GM21717 (cell line): Measurements from ENCODE around the gene S100A16.
"Not testable (repeated sequence)": the region's sequence is repeated elsewhere in the genome, so short reads cannot be mapped to it uniquely, and the experiment has no call there.

Experiments used
- ATAC-seq: cut with Tn5 transposase; IDR thresholded peaks from one replicate; pipeline ENCODE4 v1.9.1; 2021; ENCODE audit warnings: mild to moderate bottlenecking, moderate library complexity; ENCODE audit not compliant: unreplicated experiment

S100A16 gene

DNA sequence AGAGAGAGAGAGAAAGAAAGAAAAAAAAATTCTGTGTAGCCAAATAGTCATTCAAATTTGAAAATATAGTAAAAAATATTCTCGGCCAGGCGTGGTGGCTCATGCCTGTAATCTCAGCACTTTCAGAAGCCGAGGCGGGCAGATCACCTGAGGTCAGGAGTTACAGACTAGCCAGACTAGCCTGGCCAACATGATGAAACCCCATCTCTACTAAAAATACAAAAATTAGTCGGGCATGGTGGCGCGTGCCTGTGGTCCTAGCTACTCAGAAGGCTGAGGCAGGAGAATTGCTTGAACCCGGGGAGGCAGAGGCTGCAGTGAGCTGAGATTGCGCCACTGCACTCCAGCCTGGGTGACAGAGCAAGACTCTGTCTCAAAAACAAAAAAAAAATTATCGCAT, 24.9 kb downstream of the S100A16 start:
- not testable (repeated sequence) for ATAC-seq

DNA sequence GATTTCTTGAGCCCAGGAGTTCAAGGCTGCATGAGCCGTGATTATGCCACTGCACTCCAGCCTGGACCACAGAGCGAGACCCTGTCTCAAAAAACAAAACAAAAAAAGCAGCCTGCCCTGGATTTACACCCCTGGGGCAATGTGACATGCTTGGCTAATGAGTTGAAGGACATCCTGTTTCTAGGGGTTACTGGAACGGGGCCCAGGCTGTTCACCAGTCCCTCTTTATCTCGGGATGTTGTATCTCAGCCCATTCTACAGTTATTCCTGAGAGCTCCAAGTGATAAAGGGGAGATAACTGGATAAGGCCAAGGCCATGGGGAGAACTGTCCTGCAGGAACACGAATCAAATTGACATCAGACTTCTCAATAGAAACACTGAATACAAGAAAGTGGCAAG, 25.6 kb downstream of the S100A16 start:
- no peak for ATAC-seq

DNA sequence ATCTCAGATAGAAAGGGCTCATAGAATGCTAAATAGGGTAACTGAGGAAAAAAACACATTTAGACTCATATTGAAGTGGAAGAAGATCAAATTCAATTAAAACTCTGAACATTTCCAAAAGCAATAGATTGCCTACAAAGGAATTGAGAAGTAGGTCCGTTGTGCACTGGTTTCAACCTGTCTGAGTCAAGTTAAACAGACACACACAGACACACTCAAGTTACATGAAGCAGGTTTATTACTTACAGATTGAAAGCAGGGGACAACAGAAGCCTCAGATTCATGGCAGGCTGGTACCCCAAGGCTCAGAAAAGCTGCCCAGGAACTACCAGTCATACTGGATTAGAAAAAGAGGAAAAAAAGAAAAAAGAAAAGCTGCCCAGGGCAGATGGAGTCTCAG, 26.6 kb downstream of the S100A16 start:
- no peak for ATAC-seq

DNA sequence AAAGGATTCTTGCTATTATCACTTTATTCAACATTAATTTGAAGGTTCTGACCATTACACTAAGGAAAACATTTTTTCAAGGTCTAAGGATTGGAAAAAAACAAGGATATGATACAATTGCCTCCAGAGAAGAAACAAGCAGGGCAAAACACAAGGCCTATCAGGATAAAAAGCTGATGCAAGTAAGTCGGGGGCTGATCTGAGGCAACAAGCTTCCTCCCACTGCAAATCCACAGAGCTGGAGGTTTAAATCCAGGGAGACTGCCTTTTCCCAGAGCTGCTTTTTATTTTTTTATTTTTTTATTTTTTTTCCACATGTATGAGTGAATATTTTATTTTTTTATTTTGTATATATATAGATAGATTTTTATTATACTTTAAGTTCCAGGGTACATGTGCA, 27.9 kb downstream of the S100A16 start:
- ATAC-seq, result no peak

DNA sequence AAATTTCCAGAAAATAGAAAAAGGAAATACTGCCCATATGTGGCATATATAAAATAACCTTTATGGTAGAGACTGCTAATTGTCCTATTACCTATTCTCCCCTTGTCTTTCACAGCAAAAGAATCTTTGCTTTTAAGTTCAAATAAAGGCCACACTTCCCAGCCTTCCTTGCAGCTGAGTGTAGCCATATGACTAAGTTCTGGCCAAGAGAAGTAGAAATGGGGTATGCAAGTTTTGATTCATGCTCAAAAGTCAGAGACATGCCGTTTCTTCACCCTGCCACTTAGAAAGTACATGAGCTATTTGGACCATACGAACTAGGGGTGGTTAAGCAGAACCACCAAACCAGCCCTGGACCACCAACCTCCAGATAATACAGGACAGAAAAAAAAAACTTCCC, 29.0 kb downstream of the S100A16 start:
- ATAC-seq, result no peak

DNA sequence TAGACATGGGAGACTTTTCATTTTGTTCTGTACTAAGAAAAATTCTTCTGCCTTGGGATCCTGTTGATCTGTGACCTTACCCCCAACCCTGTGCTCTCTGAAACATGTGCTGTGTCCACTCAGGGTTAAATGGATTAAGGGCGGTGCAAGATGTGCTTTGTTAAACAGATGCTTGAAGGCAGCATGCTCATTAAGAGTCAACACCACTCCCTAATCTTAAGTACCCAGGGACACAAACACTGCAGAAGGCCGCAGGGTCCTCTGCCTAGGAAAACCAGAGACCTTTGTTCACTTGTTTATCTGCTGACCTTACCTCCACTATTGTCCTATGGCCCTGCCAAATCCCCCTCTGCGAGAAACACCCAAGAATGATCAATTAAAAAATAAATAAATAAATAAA, 29.4 kb downstream of the S100A16 start:
- ATAC-seq, result not testable (repeated sequence)

DNA sequence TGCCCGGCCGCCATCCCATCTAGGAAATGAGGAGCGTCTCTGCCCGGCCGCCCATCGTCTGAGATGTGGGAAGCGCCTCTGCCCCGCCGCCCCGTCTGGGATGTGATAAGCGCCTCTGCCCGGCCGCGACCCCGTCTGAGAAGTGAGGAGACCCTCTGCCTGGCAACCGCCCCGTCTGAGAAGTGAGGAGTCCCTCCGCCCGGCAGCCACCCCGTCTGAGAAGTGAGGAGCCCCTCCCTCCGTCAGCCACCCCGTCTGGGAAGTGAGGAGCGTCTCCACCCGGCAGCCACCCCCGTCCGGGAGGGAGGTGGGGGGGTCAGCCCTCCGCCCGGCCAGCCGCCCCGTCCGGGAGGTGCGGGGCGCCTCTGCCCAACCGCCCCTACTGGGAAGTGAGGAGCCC, 30.1 kb downstream of the S100A16 start:
- not testable (repeated sequence) for ATAC-seq

DNA sequence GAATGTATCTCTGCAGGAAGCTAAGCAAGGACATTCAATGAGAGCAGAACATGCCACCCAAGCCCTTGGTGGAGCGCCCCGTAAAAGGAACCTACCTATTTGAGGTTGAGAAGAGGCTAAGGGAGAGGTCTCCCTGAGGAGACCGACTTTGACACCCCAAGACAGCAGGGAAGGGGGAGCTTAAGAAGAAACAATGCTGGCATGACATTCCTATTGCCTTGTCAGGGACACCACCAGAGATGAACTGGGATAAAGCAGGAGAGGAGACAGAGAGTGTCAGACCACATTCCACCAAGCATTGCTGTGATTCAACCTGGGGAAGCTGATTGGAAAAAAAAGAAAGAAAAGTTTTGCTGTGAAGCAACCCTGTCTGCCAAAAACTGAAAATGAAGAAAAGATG, 34.0 kb downstream of the S100A16 start:
- no peak for ATAC-seq

DNA sequence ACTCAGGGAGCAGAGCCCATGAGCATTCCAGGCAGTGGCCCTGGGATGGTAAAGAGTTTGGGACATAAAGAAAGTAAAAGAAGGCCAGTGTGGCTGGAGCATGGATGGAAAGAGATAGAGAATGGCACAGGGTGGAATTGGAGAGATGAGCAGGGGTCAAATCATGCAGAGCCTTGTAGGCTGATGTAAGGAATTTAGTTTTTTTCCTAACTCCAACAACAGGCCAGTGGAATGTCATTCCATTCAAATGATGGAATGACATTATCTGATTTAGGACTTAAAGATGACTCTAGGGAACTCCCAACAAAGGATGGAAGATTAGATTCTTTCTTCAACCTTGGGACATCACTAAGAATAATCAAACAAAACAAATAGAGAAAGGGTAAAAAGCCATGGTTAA, 34.4 kb downstream of the S100A16 start:
- ATAC-seq, result no peak

DNA sequence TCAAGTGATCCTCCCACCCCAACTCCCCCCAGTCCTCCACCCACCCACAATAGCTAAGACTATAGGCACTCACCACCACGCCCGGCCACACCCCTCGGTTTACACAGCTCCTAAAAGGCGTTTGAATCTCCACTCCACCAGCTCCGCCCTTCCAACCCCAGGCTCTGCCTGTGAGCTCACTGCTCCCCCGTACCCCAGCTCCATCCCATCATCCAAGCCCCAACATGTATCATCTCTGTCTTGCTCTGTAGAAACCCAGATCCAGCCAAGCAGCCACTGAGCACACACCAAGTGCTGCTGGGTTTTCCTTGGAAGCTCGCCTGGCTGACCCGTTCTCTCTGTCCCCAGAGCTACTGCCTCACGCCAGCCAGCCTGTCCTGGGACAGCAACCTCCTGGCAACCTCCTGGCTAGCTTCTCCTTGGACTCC, 35.3 kb downstream of the S100A16 start:
- ATAC-seq, result no peak

DNA sequence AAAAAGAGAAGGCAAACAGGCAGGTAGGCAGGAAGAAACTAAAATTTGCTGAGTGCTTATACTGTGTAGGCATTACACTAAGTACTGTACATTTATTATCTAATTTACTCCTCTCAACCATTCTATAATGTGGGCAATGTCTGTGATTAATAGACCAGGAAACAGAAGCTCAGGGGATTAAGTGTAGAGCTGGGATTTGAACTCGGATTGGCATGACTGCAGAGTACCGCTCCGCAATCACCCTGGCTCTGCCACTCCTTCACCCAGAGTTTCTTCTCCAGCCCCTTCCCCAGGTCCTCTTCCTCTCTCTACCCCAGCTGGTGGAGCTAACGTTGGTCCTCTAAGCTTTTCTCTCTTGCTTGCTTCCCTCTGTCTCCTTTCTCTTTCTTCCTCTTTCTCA, 35.8 kb downstream of the S100A16 start:
- no peak for ATAC-seq

DNA sequence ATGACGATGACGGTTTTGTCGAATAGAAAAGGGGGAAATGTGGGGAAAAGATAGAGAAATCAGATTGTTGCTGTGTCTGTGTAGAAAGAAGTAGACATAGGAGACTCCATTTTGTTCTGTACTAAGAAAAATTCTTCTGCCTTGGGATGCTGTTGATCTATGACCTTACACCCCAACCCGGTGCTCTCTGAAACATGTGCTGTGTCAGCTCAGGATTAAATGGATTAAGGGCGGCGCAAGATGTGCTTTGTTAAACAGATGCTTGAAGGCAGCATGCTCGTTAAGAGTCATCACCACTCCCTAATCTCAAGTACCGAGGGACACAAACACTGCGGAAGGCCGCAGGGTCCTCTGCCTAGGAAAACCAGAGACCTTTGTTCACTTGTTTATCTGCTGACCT, 37.4 kb downstream of the S100A16 start:
- ATAC-seq, result not testable (repeated sequence)

DNA sequence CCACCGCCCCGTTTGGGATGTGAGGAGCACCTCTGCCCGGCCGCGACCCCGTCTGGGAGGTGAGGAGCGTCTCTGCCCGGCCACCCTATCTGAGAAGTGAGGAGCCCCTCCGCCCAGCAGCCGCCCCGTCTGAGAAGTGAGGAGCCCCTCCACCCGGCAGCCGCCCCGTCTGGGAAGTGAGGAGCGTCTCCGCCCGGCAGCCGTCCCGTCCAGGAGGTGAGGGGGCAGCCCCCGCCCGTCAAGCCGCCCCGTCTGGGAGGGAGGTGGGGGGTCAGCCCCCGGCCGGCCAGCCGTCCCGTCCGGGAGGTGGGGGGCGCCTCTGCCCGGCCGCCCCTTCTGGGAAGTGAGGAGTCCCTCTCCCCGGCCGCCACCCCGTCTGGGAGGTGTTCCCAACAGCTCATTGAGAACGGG, 37.9 kb downstream of the S100A16 start:
- ATAC-seq, result not testable (repeated sequence)

DNA sequence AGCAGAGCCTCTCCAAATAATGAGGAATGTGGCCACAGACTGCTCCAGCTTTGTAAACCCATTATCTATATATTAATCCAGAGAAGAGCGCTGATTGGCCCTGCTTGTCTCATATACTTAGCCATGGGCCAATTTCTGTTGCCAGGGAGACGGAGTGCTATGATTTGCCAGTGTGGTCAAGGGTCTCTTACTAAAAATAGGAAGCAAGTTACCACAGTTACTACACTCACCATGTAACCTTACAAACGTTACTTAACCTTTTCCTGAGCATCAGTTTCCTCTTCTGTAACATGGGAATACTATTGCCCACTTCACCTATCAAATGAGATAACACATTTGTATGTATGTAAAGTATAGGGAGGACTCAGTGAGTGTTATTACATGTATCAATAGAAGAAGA, 39.6 kb downstream of the S100A16 start:
- no peak for ATAC-seq

DNA sequence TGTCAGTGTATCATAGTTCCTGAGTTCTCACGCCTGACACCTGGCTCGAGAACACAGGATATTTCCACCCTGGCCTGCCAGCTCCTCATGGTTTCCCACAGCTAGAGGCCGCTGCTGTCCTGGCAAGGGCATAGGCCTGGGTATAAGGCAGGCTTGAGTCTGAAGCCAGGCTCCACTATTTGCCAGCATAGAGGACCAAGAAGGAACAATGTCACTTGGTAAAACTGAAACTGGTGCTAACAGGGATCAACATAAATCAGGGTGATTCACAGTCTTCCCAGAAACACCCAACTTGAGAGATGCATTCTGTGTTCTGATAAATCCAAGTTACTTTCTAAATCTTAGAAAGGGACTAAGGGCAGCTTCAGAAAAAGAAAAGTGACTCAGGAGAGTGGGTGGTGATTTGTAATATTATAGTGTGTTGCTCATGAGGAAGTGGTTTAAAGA, 40.3 kb downstream of the S100A16 start:
- peak; percentile 65 for ATAC-seq

DNA sequence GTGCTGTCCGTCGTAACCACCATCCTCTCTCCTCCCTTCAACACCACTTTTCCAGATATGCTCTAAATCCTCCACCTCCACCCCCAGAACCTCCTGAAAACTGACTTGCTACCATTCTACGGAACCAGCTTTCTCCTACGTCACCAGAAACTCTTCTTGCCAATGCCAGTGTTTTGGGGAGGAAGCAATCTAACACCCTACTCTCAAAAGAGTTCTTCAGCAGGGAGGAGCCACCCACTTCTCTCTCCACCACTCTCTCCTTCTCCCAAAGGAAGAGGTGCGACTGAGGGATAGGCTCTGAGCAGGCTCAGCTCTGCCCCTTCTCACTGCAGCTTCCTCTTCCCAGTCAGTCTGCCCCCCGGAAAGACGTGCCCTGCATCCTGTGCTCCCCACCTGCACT, 41.2 kb downstream of the S100A16 start:
- no peak for ATAC-seq

DNA sequence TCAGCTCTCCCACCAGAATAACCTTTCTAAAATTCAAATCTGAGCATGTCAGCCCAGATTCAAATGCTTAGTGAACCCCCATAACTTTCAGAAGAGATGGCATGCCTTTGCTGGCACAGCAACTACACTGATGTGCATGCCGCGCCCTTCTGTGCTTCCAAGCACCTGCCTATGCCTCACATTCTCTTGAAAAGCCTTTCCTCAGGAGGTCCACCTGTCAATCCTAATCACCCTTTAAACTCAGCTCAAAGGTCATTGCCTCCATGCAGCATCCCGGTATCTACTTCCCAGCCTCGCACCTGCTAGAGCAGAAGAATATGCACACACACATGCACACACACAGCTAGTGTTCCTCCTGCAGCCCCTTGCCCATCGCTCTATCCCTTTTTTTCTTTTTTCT, 42.1 kb downstream of the S100A16 start:
- no peak for ATAC-seq

DNA sequence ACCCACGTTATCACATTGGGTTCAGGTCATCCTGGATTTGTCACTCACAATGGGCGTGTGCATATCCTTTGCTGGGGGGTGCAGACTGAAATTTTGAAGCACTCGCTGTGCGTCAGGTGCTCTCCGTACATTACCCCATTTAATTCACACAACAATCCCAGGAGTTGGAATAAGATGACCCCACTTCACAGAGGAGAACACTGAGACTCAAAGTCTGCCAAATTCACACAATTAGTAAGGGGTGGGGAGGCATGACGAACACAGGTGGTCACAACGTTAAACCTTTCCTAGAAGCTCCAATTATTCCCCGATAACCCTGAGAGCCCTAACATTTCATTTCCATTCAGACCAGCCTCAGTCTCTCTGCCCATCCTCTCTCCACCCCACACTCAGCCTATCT, 43.5 kb downstream of the S100A16 start:
- no peak for ATAC-seq

DNA sequence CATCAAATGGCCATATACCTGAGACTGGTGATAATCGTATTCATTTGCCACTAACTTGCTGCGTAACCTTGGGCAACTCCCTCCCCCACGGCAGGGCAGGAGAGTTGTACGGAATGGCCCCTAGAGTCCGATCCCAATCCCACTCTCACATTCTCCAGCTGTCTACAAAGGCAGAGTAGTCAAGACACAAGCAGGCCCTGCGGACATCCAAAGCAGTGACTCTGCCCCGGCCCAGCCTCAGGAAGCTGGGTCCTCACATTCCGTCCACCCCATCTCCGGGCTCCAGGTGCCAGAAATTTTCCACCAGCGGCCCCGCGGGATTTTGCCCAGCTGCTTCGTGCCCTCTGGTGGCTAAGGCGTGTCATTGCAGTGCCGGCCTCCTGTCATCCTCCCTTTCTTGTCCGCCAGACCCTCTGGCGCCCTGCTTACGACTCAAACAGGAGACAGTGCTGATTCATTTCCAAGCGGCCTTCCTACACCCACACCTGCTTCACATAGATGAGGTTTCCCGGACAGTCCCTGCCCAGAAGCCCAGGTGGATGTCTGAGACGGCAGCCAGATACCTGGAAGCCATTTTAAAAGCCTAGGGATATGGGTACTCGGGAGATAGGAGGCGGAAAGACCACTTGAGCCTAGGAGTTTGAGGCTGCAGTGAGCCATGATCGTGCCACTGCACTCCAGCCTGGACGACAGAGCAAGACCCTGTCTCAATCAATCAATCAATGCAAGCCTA, 44.4 kb downstream of the S100A16 start:
- ATAC-seq, result no peak

DNA sequence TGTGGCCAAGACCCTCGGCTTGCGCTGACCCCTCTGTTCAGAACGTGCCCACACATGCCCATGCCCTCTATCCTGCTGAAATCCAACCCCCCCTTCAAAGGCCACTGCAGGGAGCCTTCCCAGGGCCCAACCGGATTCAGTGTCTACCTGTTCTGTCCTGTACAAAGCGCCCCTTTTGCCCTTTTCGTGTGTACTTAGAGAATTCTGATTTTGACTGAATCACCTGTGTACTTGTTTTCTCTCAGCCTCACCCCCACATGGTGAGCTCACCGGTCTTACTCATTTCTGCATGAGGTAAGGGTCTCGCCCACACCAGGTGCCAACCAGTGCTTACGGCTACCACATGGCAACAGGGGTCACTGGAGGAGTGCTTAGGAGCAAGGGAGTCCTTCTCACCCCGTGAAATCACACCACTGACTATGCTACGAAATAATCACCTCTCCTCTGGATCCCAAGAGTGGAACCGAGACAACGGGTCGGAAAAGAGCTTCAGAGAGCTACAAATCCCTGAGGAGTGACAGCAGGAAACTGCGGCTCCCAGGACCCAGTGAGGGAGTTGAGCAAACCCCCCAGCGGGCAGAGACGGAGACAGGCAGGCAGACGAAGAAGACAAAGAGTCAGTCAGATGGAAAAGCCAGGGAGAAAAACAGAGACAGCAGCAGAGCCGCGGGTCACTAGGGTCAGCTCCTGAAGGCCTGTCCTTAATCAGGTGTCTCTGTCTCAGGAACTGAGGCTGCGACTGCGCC, 45.1 kb downstream of the S100A16 start:
- ATAC-seq, result no peak

DNA sequence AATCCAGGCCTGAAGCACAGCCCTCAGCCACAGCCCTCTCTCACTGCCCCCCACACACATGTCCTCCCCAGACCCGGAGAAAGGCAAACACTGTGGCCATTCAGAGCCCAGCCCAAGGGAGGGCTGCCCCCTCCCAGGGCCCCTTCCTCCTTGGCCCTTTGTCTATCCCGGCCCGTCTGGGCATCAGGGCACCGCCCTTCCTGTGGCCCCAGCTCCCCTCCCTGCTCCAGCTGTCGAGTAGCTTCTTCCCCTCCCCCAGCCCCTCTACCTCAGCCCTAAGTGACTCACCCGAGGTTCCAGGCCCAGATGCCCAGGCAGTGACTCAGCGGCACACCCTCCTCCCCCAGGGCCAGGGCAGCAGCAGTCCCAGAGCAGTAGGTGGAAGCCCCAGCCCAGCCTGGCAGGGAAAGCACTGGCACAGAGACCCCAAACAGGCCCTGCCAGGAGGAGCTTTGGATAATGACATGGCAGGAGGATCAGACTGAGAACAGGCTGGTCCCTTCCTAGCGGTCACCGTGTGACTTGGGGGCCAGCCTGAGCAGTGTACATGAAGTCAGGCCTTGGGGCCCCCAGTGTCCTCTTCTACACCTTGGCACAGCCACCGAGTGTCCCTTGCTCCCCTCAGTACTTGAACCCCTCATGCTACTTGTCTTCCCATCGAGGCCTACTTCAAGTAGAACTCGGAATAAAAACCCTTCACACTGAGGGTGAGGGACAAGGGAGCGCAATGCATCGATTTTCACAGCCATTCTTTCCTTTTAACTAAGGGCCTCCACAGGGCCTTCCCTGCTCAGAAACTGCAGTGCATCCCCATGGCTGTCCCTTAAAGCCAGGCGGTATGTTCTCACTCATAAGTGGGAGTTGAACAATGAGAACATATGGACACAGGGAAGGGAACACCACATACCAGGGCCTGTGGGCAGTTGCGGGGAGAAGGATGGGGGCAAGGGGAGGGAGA, 46.2 kb downstream of the S100A16 start:
- no peak for ATAC-seq
